WTC11 (cell line): Measurements from ENCODE around the gene NEMP2. TPM values are rescaled to one million over a fixed set of nuclear protein-coding genes. Genes with fewer than 3 reads are reported as not detected.
A peak's percentile ranks its signal among the peaks of the same experiment; 100 is the strongest.

Experiments
- ATAC-seq: fragments of 200-7000 bp; cut with Tn5 transposase; 2 replicates; pipeline ENCODE4 v1.10.0; 2021; ENCODE audit warnings: mild to moderate bottlenecking, moderate library complexity
- CTCF ChIA-PET: fragments of 300-600 bp; sonication (Branson Sonifier 250); formaldehyde crosslinking; loops from one replicate; lab custom pipeline; 2021; ENCODE audit warnings: antibody characterized with exemption; lab: Charles Lee
- POLR2A ChIA-PET: fragments of 350-600 bp; sonication (Branson Sonifier 250); formaldehyde crosslinking; loops from one replicate; lab custom pipeline; 2021; ENCODE audit warnings: antibody characterized with exemption; lab: Charles Lee
- DNase-seq: peaks from one replicate; pipeline ENCODE4 v3.0.0; 2021; ENCODE audit warnings: low spot score
- H3K27ac Mint-ChIP-seq: 2 replicates; pipeline ENCODE4 v1.8.0; 2021; ENCODE audit warnings: mixed read lengths
- H3K27me3 Mint-ChIP-seq: 2 replicates; pipeline ENCODE4 v1.8.0; 2021; ENCODE audit warnings: low read depth, mild to moderate bottlenecking, moderate library complexity, mixed read lengths
- H3K36me3 Mint-ChIP-seq: 2 replicates; pipeline ENCODE4 v1.8.0; 2021; ENCODE audit warnings: mixed read lengths
- H3K4me1 Mint-ChIP-seq: 2 replicates; pipeline ENCODE4 v1.8.0; 2022; ENCODE audit warnings: mixed read lengths
- H3K4me3 Mint-ChIP-seq: 2 replicates; pipeline ENCODE4 v1.8.0; 2021; ENCODE audit warnings: mild to moderate bottlenecking, moderate library complexity, mixed read lengths
- H3K9me3 Mint-ChIP-seq: 2 replicates; pipeline ENCODE4 v1.8.0; 2021; ENCODE audit warnings: mixed read lengths
- ATF2 ChIP-seq: sonication (generic); formaldehyde crosslinking; IDR thresholded peaks from 2 replicates; pipeline ENCODE4 v1.8.1; 2022; ENCODE audit warnings: low read depth, missing genetic modification reagents, borderline replicate concordance
- ATF3 ChIP-seq: sonication (generic); formaldehyde crosslinking; conservative IDR thresholded peaks from 2 replicates; pipeline ENCODE4 v1.8.1; 2022; ENCODE audit warnings: mild to moderate bottlenecking, missing genetic modification reagents
- E2F1 ChIP-seq: sonication (generic); formaldehyde crosslinking; IDR thresholded peaks from 2 replicates; pipeline ENCODE4 v1.8.0; 2022; ENCODE audit warnings: mild to moderate bottlenecking, missing genetic modification reagents
- E2F5 ChIP-seq: sonication (generic); formaldehyde crosslinking; IDR thresholded peaks from 2 replicates; pipeline ENCODE4 v1.8.1; 2022; ENCODE audit warnings: mild to moderate bottlenecking, moderate library complexity, missing genetic modification reagents
- ERG ChIP-seq: fragments of 250-450 bp; sonication (Bioruptor Pico); IDR thresholded peaks from 2 replicates; pipeline ENCODE4 v1.8.0; 2021; ENCODE audit warnings: mild to moderate bottlenecking
- ESRRA ChIP-seq: sonication (generic); formaldehyde crosslinking; IDR thresholded peaks from 2 replicates; pipeline ENCODE4 v1.8.1; 2022; ENCODE audit warnings: mild to moderate bottlenecking, missing genetic modification reagents, borderline replicate concordance
- ETV6 ChIP-seq: sonication (generic); formaldehyde crosslinking; IDR thresholded peaks from 2 replicates; pipeline ENCODE4 v1.8.1; 2022; ENCODE audit warnings: mild to moderate bottlenecking, missing genetic modification reagents
- FOXP1 ChIP-seq: sonication (generic); formaldehyde crosslinking; IDR thresholded peaks from 2 replicates; pipeline ENCODE4 v1.8.0; 2022; ENCODE audit warnings: missing genetic modification reagents, mild to moderate bottlenecking, moderate library complexity, borderline replicate concordance
- GABPB1 ChIP-seq: sonication (generic); formaldehyde crosslinking; IDR thresholded peaks from 2 replicates; pipeline ENCODE4 v1.8.1; 2023; ENCODE audit warnings: mild to moderate bottlenecking, missing genetic modification reagents
- GTF2I ChIP-seq: fragments of 250-450 bp; sonication (Bioruptor Pico); conservative IDR thresholded peaks from 2 replicates; pipeline ENCODE4 v1.4.0; 2021; ENCODE audit warnings: mild to moderate bottlenecking
- NFYB ChIP-seq: sonication (generic); formaldehyde crosslinking; conservative IDR thresholded peaks from 2 replicates; pipeline ENCODE4 v1.8.0; 2022; ENCODE audit warnings: low read depth, missing genetic modification reagents
- PRRX2 ChIP-seq: fragments of 250-450 bp; sonication (Bioruptor Pico); IDR thresholded peaks from 2 replicates; pipeline ENCODE4 v1.8.0; 2021; ENCODE audit warnings: mild to moderate bottlenecking
- RORB ChIP-seq: fragments of 250-450 bp; sonication (Bioruptor Pico); IDR thresholded peaks from 2 replicates; pipeline ENCODE4 v1.9.0; 2021; ENCODE audit warnings: mild to moderate bottlenecking
- SMAD3 ChIP-seq: sonication (generic); formaldehyde crosslinking; IDR thresholded peaks from 2 replicates; pipeline ENCODE4 v1.8.0; 2022; ENCODE audit warnings: missing genetic modification reagents, mild to moderate bottlenecking, borderline replicate concordance
- TCF7 ChIP-seq: sonication (generic); formaldehyde crosslinking; IDR thresholded peaks from 2 replicates; pipeline ENCODE4 v1.8.0; 2022; ENCODE audit warnings: mild to moderate bottlenecking, low read depth, missing genetic modification reagents, moderate library complexity
- ZNF263 ChIP-seq: sonication (generic); formaldehyde crosslinking; IDR thresholded peaks from 2 replicates; pipeline ENCODE4 v1.8.1; 2022; ENCODE audit warnings: low read depth, mild to moderate bottlenecking, moderate library complexity, missing genetic modification reagents
- ZNF416 ChIP-seq: fragments of 250-450 bp; sonication (Bioruptor Pico); IDR thresholded peaks from 2 replicates; pipeline ENCODE4 v1.9.0; 2021; ENCODE audit warnings: mild to moderate bottlenecking, inconsistent platforms
- ZNF423 ChIP-seq: fragments of 250-450 bp; sonication (Bioruptor Pico); IDR thresholded peaks from 2 replicates; pipeline ENCODE4 v2.1.2; 2022; ENCODE audit warnings: mild to moderate bottlenecking, moderate library complexity
- ZNF671 ChIP-seq: fragments of 250-450 bp; sonication (Bioruptor Pico); IDR thresholded peaks from 2 replicates; pipeline ENCODE4 v1.8.0; 2021; ENCODE audit warnings: mild to moderate bottlenecking
- total RNA-seq: library from RNA; stranded (reverse); gene quantifications from 3 replicates; pipeline ENCODE4 v1.2.3, GENCODE V29; 2021

The NEMP2 gene
- total RNA-seq, 1 experiment from 2014 or later: 7.2 TPM

GRCh38 chr2:190533175-190533967, 1.2 kb downstream of the NEMP2 start:
- Mint-ChIP-seq H3K27ac (no peak overlapping the region), H3K9me3 (peaks cover 18% of the 10 kb centered on the region), H3K36me3 (peaks cover 19% of the 10 kb centered on the region), H3K4me1 (peaks cover 40% of the 10 kb centered on the region), H3K4me3 (peak overlapping the region; percentile 80), H3K27me3 (no peaks in the 10 kb centered on the region; the same call in 1 of the 2 replicates)
- POLR2A ChIA-PET: interaction anchor here (1.7 kb wide), 1 partner anchor 214 kb away, joined by 4 read pairs; the partner anchor contains the start of gene HIBCH
- TF ChIP-seq ATF3 (CRISPR knock-in tag) (no peak), FOXP1 (CRISPR knock-in tag) (no peak), ETV6 (no peak), ESRRA (CRISPR knock-in tag) (no peak), PRRX2 (CRISPR knock-in tag) (no peak), ERG (no peak), SMAD3 (CRISPR knock-in tag) (no peak)
- CTCF ChIA-PET: interaction anchor here (1.2 kb wide), 1 partner anchor 117 kb away, joined by 3 read pairs; no protein-coding TSS in a partner anchor
- no peak for ATAC-seq
- DNase-seq: no peak

- ChIA-PET CTCF (no interaction called here), POLR2A (interaction anchor here (1.7 kb wide), 1 partner anchor 213 kb away, joined by 4 read pairs; the partner anchor contains the start of gene HIBCH)
- Mint-ChIP-seq H3K9me3 (peaks cover 10% of the 10 kb centered on the region), H3K36me3 (peaks cover 11% of the 10 kb centered on the region), H3K4me3 (no peak overlapping the region), H3K27me3 (no peaks in the 10 kb centered on the region; the same call in 1 of the 2 replicates), H3K27ac (no peak overlapping the region), H3K4me1 (peaks cover 46% of the 10 kb centered on the region)
- ATAC-seq: no peak
- DNase-seq: no peak
- no peak for TF ChIP-seq ZNF423 (CRISPR knock-in tag)
- no peak for TF ChIP-seq TCF7 (CRISPR knock-in tag)
- TF ChIP-seq ZNF263 (CRISPR knock-in tag): no peak
- no peak for TF ChIP-seq GABPB1 (CRISPR knock-in tag)
- no peak for TF ChIP-seq GTF2I (CRISPR knock-in tag)
Observed at GRCh38 chr2:190532581-190532980, 1.9 kb downstream of the NEMP2 start.

GRCh38 chr2:190530248-190530900, 4.1 kb downstream of the NEMP2 start:
- no peak overlapping the region for H3K4me3 Mint-ChIP-seq
- H3K4me1 Mint-ChIP-seq: peaks cover 32% of the 10 kb centered on the region
- H3K27me3 Mint-ChIP-seq: no peaks in the 10 kb centered on the region; the same call in 1 of the 2 replicates
- TF ChIP-seq ATF2 (CRISPR knock-in tag) (no peak), E2F5 (no peak), E2F1 (no peak), ZNF416 (CRISPR knock-in tag) (no peak), NFYB (CRISPR knock-in tag) (no peak), RORB (CRISPR knock-in tag) (no peak), ZNF671 (CRISPR knock-in tag) (no peak)
- no peak for DNase-seq
- CTCF ChIA-PET: no interaction called here
- ATAC-seq: no peak
- no peaks in the 10 kb centered on the region for H3K9me3 Mint-ChIP-seq
- no peaks in the 10 kb centered on the region for H3K36me3 Mint-ChIP-seq
- POLR2A ChIA-PET: no interaction called here
- H3K27ac Mint-ChIP-seq: no peak overlapping the region
